GM19324 (cell line): Measurements from ENCODE around the gene ADGRD2.

Experiments
- ATAC-seq: cut with Tn5 transposase; IDR thresholded peaks from one replicate; pipeline ENCODE4 v1.9.1; 2021; ENCODE audit warnings: mild to moderate bottlenecking, moderate library complexity; ENCODE audit not compliant: unreplicated experiment, low FRiP score

ADGRD2 gene

DNA sequence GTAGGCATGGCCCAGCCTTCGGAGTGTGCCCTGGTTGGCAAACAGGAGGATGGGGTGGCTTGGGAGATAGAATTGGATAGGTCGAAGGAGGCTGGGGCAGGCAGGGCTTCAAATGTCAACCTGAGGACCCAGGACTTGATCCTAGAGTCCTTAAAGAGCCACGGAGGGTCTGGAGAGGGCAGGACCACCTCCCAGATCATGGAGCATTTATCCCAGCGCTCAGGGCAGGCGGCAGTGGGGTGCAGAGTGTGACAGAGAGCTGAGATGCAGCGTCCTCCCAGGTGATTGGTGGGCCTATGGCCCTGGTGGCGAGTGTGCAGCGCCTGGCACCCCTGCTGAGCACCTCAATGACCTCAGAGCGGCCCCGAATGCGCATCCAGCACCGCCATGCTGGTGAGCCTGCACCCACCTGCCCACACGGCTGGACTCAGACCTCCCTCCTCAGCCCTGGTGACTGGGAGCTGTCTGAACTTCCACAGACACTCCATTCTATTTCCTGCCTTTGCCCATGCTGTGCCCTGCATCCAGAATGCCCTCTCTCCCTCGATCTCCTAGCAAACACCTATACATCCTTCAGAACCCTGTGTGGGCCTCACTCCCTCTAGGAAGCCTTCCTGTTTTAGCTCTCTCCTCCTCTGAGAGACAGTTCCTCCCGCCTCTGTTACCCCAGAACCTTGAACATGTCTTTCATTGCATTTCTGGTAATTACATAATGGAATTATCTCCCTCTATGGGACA lies 6.3 kb downstream of the ADGRD2 start:
- ATAC-seq = no peak

DNA sequence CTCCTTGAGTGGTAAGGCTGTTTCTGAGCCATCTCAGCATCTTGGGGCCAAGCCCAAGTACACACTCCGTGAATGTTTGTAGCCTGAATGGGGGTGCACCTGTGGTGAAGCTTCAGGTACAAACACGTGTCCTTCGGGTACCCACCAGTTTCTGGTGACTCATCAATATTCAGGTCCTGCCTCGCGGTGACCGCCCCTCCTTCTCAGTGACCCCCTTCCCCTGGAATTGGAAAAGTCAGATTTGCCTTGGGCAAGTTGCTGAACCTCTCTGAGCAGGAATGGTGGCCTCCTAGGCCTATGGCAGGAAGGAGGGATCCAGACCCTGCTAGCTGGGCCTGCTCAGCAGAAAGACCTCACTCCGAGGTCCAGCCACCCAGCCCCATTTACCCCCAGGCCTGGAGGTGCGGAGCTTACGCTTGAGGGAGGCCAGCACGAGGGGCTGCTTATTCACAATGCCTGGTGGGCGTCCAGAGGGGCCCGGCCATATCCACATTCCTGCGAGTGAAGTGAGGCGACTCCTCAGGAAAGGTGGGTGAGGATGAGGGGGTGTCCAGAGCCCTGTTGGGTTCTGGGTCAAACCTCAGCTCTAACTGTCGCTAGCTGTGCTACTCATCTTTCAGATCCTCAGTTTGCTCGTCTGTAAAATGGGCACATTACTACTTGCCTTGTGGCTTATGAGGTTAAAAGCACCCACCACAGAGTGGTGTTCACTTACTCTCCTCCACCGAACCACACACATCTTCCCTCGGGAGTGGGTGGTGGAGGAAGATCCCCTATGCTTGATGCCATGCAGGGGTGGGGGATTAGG lies 7.0 kb downstream of the ADGRD2 start:
- ATAC-seq = no peak

DNA sequence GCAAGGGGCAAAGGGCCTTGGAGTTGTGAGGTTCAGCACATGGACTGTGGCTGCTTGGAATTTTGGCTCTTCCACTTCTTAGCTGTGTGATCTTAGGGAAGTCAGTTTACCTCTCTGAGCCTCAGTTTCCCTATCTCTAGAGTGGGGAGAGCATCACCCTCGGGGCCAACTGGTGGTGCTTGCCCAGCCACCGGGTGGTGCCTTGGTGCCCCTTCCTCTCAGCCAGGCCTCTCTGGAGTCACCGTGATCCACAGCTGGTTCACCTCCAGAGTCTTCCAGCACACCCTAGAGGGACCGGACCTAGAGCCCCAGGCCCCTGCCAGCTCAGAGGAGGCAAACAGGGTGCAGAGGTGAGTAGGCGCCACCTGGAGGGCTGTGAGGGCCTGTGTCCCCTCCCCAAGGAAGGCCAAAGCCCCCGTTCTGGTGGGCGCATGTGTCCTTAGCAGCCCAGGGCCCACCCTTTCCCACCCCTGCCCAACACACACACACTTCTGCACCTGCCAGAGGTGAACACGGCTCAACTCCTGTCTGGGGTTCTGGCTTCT lies 7.7 kb downstream of the ADGRD2 start:
- no peak for ATAC-seq

DNA sequence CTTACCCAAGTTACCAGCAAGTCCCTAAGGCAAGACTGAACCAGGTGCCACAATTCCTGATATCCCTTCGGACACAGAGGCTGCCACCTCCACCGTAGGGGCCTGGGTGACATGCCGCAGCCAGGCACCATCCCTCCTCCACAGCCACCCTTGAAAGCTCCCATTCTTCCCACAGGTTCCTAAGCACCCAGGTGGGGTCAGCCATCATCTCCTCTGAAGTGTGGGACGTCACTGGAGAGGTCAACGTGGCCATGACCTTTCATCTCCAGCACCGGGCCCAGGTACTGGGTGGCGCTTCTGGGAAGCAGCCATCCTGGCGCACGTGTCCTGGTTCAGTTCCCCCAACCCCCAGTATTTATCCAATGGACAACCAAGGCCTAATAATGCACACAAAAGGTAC lies 8.2 kb downstream of the ADGRD2 start:
- no peak for ATAC-seq

DNA sequence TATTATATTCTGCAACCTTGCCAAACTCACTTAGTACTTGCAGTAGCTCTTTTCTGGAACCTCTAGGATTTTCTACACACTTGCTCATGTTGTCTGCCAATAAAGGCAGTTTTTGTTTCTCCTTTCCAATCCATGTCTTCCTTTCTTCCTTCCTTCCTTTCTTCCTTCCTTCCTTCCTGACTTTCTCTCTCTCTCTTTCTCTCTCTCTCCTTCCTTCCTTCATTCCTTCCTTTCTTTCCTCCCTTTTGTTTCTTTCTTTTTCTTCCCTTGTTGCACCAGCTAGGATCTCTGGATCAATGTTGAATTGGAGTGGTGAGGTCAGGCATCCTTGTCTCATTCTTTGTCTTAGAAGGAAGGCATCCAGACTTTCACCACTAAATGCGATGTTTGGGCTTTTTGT lies 12.5 kb downstream of the ADGRD2 start:
- ATAC-seq = no peak

DNA sequence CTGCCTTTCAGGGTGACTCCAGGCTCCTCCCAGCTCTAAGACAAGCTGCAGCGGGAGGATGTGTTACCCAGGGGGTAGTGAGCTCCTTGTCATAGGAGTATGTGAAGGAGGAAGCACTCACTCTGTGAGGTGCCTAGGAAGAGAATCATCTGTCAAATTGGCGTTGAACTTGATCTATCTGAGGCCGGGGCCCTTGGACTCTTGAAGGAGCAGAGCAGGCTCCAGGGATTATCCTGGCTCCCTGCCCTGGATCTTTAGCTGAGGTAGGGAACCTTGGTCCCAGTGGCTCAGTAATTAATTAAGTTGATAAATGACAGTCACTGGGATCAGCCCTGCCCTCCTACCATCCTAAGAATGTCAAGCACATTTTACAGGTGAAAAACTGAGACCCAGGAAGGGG lies 15.5 kb downstream of the ADGRD2 start:
- ATAC-seq = no peak

DNA sequence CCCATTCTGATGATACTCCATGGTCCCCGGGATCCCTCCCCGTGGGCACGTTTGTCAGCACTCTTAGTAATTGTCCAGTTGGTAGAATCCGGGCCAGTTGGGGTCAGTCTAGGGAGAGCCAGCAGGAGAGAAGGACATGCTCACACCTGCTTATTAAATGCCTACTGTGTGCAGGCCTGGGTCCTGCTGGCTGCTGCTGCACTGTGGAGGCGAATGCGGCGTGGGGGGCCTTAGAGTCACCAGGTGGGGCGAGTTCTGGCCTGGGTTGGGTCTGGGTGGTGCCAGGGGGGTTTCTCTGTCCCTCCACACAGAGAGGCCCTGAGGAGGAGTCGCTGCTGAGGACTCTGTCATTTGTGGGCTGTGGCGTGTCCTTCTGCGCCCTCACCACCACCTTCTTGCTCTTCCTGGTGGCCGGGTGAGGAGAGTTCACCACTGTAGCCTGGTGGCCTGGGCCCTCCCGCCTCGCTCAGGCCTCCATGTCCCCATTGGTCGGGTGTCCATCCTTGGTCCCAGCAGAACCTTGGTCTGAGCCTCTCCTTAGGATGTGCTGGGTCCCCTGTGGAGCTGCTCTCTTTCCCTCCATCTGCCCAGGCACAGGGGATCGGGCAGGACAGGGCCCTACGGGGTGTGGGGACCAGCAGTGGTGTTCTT lies 17.3 kb downstream of the ADGRD2 start:
- ATAC-seq = no peak

DNA sequence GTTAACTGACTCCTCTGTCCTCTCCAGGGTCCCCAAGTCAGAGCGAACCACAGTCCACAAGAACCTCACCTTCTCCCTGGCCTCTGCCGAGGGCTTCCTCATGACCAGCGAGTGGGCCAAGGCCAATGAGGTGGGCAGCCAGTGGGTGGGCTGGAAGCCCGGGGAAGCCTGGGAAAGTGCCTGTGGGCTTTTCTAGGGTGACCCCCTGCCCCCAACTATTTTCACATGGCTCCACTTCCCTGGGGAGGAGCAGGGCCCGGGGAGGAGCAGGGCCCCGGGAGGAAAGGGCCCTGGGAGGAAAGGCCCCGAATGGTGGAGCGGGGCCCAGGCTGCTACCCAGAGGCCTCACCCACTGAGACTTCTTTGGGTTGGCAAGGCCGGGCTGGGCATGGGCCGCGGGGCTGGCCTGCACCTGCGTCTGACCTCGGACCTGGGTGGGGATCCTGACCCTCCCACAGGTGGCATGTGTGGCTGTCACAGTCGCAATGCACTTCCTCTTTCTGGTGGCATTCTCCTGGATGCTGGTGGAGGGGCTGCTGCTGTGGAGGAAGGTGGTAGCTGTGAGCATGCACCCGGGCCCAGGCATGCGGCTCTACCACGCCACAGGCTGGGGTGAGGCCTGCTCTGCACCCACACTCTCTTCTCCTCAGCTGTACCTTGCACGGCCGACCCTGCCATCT lies 17.9 kb downstream of the ADGRD2 start:
- ATAC-seq = no peak

DNA sequence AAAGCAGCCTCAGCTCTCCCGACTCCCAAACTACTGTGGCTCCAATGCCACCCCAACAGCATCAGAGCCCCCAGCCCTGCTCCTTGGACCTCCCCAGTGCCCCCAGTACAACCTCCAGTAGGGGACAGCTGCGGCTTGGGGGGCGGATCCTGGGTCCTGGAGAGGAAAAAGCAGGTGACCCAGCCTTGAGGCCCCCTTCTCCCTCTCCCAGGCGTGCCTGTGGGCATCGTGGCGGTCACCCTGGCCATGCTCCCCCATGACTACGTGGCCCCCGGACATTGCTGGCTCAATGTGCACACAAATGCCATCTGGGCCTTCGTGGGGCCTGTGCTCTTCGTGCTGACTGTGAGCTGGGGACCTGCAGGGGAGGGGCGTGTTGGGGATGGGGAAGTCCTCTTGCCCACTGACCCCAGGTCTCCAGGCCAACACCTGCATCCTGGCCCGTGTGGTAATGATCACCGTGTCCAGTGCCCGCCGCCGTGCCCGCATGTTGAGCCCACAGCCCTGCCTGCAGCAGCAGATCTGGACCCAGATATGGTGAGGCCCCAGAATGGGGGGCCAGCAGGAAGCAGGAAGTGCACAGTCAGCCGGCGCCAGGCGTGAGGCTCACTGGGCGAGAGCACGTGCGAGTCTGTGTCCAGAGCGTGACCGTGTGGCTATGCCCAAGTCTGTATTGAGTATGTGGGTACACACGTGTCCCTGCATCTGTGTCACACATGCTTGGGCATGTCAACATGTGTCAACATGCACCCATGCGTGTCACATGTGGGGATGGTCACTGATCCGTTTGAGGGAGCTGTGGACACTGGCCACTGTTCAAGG lies 19.0 kb downstream of the ADGRD2 start:
- ATAC-seq = no peak

DNA sequence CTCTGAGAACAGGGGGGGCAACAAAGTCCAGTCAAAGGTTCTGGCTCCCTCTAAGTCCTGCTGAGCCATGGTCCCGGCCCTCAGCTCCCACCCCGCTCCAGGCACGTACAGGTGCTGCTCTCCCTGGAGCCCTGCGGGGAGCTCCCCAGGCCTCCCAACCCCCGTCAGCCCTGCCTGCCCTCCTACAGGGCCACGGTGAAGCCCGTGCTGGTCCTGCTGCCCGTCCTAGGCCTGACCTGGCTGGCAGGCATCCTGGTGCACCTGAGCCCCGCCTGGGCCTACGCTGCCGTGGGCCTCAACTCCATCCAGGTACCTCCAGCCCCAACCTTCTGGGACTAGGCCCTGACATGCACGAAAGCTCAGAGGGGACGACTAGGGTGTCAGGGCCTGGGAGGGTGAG lies 20.1 kb downstream of the ADGRD2 start:
- ATAC-seq = no peak

DNA sequence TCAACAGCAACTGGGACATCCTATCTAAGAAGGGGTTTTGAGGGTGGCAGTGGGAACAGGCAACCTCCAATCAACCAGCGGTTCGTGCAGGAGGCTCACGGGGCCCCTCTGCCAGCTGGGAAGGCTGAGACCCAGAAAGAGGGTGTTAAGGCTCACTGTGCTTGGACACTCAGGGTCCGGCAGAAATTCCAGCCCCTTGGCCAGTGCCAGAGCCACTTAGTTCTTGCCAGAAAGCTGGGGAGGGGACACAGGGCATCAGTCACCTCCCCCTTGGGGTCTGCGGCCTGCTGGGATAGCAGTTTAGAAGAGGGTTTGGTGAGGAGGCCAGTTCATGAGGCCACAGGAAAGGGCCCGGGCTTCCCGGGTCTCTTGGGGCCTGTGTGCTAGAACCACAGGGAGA lies 20.5 kb downstream of the ADGRD2 start:
- ATAC-seq = no peak

DNA sequence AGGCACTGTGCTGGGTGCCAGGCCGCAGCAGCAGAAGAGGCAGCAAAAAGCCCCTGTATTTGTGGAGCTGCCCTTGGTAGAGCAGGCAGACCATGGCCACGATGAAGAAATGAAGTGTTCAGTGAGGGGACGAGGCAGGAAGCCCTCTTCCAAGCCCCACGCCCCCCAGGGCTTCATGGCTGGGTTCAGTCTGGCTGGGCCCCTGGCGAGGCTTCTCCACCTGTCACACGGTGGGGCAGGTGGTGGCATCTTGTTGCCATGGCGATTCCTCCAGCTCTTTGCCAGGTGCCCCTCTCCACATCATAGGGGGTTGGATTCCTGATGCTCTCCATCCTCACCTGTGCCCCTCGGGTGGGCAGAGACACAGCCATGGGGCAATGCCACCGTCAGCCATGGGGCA lies 21.5 kb downstream of the ADGRD2 start:
- ATAC-seq = no peak

DNA sequence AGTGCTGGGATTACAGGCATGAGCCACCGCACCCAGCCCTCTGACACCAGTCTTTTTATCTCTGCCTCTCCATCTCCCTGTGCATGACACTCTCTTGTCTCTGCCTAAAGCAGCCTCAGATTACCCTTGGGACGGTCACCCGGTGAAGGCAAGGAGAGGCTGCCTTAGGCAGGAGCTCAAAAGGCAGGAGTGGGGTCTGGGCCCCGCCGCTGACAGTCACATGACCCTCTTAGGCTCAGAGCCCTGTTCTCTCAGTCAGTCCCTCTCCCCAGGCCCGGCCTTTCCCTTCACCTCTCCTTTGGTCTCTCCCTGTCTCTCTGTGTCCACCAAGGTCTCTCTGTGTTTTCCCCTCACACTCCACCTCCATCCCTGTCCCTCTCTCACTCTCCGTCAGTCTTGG lies 22.5 kb downstream of the ADGRD2 start:
- ATAC-seq = no peak

DNA sequence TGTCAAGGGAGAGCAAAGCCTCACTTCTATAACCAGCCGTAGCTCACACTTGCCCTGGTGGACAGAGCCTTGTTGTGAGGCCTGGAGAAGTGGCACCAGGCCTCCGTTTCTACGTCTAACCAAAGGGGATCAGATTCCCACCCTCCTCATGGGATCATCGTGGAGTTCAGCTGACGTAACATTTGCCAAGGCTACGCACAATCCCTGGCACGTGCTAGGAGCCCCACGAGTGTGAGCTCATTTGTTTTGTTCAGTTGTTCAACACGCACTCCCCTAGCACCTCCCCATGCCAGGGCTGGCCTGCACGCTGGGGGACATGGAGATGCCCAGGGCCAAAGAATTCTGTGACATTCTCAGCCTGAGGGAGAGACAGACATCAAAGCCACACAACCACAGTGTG lies 23.1 kb downstream of the ADGRD2 start:
- ATAC-seq = no peak

DNA sequence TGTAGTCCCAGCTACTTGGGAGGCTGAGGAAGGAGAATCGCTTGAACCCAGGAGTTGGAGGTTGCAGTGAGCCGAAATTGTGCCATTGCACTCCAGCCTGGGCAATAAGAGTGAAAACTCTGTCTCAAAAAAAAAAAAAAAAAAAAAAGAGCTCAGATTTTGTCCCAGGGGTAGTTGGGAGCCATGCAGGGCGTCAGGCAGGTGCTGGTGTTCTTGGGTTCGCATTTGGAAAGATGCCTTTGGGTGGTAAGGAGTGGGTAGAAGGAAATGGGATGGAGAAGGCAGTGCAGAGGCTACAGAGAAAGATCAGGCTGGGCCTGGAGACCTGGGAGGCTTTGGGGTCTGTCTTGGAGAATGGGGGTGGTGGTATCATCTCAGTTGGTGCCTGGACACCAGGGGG lies 23.9 kb downstream of the ADGRD2 start:
- ATAC-seq = no peak

DNA sequence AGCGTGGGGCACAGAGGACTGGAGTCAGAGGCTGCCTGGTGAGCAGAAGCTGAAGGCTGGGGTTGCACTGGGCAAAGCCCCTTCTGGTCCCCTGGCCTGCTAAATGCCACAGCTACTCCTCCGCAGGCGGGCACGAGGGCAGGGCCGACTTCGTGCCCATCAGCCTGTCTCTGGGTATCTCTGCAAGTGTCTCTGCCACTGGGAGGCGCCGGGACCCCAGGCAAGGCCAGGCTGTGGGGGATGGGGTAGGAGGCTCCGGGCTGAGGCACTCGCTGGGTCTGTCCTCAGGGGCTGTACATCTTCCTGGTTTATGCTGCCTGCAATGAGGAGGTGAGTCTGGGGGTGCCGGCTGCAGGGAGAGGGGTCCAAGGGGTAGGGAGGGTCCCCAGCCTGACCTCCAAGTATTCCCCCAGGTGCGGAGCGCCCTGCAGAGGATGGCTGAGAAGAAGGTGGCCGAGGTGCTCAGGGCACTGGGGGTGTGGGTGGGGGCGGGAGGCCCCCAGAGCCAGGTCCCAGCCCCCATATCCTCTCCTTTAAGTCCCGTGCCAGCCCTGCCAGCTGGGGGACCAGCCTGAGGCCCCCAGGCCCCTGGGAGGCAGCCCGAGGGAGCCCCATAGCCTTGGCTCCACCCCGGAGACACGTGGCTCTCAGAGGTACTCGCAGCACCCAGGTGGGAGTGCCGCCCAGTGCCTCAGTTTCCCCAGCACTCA lies 25.1 kb downstream of the ADGRD2 start:
- ATAC-seq = no peak

DNA sequence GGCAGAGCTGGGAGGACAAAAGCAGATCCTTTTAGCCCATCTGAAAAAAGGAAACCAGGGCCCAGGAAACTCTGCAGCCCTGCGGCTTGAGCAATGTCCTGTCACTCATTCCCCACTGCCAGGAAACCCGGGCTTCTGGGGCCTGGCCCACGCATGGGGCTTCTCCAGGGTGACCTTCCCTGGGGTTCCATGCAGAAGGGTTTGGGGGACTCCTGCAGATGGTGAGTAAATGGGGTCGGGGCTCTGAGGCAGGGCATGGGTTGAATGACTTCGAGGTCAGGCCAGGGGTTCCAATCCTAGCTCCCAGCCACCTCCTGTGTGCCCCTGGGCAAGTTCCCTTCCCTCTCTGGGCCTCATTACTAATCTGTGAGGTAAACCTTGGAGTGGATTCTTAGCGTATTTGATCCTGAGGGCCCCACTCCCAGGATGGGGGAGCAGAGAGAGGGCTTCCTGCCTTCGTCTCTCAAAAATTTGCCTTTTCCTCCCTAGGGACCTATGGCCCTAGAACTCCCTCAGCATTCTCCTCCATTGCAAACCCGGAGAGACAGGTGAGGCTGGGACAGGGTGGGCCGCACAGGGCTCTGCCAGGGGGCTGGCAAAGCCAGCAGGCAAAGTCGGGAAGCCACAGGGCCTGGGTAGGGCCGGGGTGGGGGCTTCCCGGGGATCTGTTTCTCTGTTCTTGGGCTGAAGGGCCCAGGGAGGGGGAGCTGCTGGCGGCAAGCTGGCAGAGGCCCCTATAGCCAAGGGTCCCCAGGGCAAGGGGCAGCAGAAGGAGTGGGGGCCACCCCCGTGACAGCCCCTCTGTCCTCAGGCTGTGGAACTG lies 25.8 kb downstream of the ADGRD2 start:
- no peak for ATAC-seq

DNA sequence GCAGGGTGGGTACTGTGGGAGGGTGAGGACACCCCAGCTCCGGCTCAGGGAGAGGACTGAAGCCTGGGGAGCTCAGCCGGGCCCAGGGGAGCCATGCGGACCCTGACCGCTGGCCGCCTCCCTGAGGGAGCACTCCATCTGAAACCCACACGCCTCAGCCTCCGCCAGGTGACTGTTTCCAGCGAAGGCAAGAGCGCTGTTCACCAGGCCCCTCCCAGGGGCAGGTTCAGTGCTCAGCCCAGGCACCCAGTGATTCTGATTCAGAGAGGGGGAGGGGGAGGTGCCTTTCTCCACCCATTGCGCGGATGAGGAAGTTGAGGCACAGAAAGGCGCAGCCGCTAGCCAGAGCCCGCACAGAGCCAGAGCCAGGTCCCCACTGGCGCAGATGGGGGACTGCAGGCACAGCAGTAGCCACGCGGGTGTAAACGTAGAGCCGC lies 27.0 kb downstream of the ADGRD2 start:
- ATAC-seq = no peak
